Esophagus squamous epithelium (tissue), 4 donors: Measurements from ENCODE around the gene TUBA3E.

Experiments
- POLR2A ChIP-seq, 4 donors: fragments of 450-650 bp; IDR thresholded peaks; one replicate each; pipeline ENCODE4 v1.6.1; 2017; ENCODE audit warnings: antibody characterized with exemption in 4 of 4, mild to moderate bottlenecking in 4 of 4, moderate library complexity in 3 of 4
- TF ChIP-seq, protein P1 (sequence below), 6 experiments: fragments of 450-650 bp in 4 of 6; fragments of 200-600 bp in 2 of 6; sonication (generic) in 2 of 6; IDR thresholded peaks; one replicate each; pipeline ENCODE4 v1.5.1; 2016 to 2019; ENCODE audit warnings: antibody characterized with exemption in 6 of 6, mild to moderate bottlenecking in 4 of 6, moderate library complexity in 4 of 6

DNA sequence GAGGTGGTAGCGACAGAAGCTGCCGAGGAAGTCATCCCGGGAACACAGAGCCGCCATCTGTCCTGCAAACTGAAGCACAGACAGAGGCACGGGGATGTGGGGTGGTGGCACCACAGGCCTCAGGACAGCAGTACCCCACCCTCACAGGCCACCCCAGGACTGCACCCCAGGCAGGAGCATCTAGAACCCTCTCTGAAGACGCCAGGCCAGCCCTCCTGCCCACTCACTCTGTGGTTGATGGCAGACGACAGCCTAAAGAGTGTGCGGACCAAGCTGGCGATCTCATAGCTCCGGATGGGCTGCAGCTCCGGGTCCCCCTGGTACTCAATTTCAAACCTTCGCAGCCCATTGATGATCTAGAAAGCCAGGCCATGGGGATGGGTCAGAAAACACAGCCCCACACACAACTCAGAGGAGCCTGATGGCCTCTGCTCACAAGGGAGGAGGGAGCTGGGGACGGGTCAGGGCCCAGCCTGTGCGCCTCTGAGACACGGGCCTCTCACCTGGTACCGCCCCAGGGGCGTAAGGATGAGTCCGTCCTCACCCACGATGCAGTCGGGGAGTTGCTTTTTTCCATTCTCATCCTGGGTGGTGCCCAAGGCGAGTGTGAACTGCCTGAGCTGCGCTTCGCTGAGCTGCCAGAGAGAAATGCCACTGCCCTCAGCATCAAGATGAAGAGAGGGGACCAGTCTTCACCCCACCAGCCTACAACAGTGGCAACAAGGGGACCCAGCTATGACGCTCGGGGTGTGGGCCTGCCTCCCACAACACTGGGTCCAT is 45.2 kb downstream of the TUBA3E start:
- TF ChIP-seq, protein P1, sequence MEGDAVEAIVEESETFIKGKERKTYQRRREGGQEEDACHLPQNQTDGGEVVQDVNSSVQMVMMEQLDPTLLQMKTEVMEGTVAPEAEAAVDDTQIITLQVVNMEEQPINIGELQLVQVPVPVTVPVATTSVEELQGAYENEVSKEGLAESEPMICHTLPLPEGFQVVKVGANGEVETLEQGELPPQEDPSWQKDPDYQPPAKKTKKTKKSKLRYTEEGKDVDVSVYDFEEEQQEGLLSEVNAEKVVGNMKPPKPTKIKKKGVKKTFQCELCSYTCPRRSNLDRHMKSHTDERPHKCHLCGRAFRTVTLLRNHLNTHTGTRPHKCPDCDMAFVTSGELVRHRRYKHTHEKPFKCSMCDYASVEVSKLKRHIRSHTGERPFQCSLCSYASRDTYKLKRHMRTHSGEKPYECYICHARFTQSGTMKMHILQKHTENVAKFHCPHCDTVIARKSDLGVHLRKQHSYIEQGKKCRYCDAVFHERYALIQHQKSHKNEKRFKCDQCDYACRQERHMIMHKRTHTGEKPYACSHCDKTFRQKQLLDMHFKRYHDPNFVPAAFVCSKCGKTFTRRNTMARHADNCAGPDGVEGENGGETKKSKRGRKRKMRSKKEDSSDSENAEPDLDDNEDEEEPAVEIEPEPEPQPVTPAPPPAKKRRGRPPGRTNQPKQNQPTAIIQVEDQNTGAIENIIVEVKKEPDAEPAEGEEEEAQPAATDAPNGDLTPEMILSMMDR (IDR thresholded peaks at IDR 0.05): no peak
- no peak for TF ChIP-seq POLR2A (IDR thresholded peaks at IDR 0.05)
